Stimulated activated naive CD4-positive, alpha-beta T cell (primary cell): ENCODE results near the gene CLEC14A.

Source experiments
- DNase-seq, 6 experiments: peaks; one replicate each; lab custom pipeline; 2025; lab: John Stamatoyannopoulos, UW

The CLEC14A gene, protein sequence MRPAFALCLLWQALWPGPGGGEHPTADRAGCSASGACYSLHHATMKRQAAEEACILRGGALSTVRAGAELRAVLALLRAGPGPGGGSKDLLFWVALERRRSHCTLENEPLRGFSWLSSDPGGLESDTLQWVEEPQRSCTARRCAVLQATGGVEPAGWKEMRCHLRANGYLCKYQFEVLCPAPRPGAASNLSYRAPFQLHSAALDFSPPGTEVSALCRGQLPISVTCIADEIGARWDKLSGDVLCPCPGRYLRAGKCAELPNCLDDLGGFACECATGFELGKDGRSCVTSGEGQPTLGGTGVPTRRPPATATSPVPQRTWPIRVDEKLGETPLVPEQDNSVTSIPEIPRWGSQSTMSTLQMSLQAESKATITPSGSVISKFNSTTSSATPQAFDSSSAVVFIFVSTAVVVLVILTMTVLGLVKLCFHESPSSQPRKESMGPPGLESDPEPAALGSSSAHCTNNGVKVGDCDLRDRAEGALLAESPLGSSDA

DNA sequence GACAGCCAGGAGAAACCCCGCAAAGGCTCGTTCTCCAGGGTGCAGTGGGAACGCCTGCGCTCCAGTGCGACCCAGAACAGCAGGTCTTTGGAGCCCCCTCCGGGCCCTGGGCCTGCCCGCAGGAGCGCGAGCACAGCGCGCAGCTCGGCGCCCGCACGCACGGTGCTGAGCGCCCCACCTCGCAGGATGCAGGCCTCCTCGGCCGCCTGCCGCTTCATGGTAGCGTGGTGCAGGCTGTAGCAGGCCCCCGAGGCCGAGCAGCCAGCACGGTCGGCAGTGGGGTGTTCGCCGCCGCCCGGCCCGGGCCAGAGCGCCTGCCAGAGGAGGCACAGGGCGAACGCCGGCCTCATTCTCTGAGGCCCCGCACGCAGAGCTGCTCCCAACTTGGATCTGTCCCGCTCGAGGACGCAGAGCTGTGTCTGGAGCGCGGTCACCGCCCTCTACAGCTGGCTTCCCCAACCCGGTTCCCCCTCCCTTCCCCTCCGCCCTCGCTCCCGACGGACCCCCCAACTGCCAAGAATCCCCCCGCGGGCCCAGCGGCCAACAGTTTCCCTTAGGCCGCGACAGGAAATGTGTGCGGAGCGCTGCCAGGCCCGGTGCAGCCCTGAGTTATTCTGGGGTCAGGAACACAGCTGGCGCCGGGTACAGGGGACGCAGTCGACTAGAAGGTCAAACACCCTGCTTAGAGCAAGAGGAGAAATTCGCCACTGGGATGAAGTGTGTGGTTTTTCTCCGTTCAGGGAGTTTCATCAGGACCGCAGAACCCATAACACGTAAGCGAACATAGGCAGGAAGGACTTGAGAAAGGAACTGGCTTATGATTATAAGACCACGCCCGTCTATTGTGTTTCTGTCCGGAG, at the start of gene CLEC14A:
CLEC14A (minus strand) TSS at position 421 of the 860 bp plus-strand sequence; CDS start at position 350, 71 bp downstream.
- DNase-seq = peak in 2 of 6 experiments; percentile 9 to 35

GRCh38 chr14:38302966-38303365, 47.1 kb upstream of the CLEC14A start:
- no peak for DNase-seq

DNA sequence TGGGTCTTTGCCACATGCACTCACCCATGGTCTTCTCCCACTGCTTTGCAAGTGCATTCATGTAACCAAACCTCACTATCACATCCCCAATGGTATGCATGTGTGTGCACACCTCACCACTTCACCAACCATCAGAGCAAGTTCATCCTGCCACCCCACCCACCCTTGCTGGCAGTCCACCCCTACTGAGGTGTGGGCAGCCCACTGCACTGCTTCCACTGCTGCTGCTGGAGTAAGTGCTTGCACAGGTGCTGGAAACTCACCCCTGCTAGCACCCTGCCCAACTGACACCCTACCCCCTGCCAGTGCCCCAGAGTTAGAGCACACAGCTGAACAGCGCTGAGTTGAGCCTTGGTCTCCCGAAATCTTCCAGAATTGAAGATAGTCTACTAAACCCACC, 46.1 kb upstream of the CLEC14A start:
- no peak for DNase-seq

DNA sequence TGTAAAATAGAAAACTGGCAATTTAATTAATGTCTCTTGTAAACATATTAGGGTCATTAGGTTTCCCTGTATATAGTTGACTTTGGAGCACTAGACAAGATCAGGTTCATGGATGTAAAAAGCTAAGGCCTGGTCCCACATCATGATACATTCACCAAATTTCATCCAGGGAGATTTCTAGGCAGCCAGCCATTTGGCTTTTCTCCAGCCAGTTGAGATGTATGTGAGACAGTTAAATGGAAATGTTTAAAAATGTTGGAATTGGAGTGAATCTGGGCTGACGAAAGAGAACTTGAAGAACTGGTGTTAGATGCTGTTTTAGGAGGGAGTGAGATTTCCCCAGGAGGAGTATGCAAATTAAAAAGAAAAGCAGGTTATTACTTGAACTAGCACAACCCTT, 41.8 kb upstream of the CLEC14A start:
- DNase-seq = no peak

- no peak for DNase-seq
These were observed 36.0 kb upstream of the CLEC14A start for GRCh38 chr14:38291681-38292467.

DNA sequence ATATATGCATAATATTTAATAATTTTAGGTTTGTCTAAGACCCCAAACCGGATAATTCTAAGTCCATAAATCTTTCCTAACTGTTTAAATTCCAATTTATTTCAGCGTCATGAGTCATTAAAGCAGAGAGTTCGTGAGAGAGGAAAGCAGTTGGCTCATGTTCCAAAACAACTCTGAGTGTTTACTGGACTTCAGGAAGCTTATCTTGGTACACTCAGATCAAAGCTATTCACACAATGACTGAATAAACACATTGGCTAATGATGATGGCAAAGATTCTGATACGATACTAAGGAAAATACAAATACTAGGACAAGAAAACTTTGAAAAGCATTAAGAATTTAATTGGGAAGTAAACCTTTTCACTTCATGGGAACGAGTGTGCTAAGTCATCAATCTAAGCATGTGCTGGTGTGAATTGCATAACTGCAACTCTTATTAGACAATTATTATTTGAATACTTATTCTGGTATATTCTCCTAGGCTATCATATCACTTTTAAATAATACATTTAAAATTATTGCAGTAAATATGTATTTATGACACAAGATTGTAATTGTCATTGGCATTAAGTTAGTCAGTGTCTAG, 34.8 kb upstream of the CLEC14A start:
- DNase-seq = no peak

DNA sequence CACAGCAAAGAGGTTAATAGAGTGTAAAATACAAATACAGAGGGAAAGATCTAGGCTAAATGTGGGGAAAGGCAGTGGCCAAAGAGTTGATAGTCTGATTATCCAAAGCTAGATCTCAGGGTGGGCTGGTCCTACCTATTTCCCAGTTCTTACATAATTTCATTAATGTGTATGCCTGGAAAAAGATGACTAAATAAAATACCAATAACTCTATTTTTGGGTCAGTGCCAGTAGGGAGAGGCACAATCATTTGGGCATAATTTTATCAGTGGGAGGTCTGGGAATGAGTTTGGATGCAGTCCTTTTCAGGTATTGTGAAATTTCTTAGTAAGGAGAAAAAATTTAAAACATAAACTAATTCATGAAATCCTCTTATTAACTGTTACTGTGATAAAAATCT, 30.6 kb upstream of the CLEC14A start:
- DNase-seq = no peak

- DNase-seq = no peak
These were observed 30.1 kb upstream of the CLEC14A start for GRCh38 chr14:38285962-38286361.

GRCh38 chr14:38282936-38283335, 27.0 kb upstream of the CLEC14A start:
- no peak for DNase-seq

GRCh38 chr14:38280081-38280480, 24.2 kb upstream of the CLEC14A start:
- no peak for DNase-seq

DNA sequence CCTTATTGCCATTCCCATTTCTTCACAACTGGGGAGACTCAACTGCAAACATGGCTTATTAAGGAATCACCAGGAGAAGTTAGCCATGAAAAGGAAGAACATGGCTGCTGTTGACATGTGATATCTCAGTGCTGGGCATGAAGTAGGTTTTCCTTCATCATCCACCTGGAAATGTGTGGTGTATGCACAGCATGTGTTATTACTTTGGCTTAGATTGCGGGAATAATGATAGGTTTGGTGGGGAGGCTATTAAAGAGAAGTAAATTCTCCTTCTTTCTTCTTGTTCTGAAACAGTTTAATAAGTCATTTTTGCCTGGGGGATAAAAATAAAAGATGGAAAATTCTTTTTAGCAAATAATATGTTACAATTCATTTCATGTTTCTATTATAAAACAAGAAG, 23.7 kb upstream of the CLEC14A start:
- DNase-seq = no peak

DNA sequence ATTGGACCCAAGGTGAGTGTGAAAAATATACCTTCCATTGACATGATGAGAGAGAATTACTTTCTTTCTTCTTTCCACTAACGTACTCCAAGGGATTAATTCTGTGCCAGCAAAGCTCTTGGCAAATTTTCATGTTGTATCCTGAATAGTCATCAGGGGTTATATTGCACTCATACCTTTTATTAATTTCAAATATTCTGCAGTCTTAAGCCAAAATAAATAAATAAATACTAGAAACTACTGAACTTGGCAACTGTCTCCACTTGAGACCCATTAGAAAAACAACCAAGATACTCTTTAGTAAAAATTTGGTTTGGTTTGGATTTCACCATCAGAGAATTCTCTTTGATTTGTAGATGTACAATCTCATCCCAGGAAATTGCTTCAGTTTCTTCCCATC, 22.1 kb upstream of the CLEC14A start:
- no peak for DNase-seq

- no peak for DNase-seq
These were observed 7.0 kb upstream of the CLEC14A start for GRCh38 chr14:38262844-38263243.

DNA sequence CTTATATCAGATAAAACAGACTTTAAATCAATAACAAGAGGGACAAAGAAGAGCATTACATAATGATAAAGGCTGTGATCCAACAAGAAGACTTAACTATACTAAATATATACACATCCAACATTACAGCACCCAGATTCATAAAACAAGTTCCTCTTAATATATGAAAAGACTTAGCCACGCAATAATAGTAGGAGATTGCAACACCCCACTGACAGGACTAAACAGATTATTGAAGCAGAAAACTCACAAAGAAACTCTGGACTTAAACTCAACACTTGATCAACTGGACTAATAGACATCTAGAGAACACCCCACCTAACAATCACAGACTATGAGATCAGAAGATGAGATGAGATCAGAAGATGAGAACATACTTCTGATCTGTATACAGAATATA, 5.7 kb upstream of the CLEC14A start:
- DNase-seq = no peak

- DNase-seq = no peak
These were observed 1.6 kb upstream of the CLEC14A start for GRCh38 chr14:38257507-38257906.

- no peak for DNase-seq
These were observed 594 bp upstream of the CLEC14A start for GRCh38 chr14:38256533-38256840.

DNA sequence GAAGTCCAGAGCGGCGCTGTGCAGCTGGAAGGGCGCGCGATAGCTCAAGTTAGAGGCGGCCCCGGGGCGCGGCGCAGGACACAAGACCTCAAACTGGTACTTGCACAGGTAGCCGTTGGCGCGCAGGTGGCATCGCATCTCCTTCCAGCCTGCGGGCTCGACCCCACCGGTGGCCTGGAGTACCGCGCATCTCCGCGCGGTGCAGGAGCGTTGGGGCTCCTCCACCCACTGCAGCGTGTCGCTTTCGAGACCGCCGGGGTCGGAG, 553 bp downstream of the CLEC14A start:
- DNase-seq = no peak

DNA sequence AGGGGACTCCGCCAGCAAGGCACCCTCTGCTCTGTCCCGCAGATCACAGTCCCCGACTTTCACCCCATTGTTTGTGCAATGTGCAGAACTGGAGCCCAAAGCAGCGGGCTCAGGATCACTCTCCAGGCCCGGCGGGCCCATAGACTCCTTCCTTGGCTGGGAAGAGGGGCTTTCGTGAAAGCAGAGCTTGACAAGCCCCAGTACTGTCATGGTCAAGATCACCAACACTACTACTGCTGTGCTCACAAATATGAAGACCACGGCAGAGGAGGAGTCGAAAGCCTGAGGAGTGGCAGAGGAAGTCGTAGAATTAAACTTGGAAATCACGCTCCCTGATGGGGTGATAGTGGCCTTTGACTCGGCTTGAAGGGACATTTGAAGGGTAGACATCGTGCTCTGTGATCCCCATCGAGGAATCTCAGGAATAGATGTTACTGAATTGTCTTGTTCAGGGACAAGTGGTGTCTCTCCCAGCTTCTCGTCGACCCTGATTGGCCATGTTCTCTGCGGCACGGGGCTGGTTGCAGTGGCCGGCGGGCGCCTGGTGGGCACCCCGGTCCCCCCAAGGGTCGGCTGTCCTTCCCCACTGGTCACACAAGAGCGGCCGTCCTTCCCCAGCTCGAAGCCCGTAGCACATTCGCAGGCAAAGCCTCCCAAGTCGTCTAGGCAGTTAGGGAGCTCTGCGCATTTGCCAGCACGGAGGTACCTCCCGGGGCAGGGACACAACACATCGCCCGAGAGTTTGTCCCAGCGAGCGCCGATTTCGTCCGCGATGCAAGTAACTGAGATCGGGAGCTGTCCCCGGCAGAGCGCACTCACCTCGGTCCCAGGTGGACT, 1.1 kb downstream of the CLEC14A start:
- no peak for DNase-seq

- DNase-seq = no peak
These were observed 2.2 kb downstream of the CLEC14A start for GRCh38 chr14:38253676-38254075.

DNA sequence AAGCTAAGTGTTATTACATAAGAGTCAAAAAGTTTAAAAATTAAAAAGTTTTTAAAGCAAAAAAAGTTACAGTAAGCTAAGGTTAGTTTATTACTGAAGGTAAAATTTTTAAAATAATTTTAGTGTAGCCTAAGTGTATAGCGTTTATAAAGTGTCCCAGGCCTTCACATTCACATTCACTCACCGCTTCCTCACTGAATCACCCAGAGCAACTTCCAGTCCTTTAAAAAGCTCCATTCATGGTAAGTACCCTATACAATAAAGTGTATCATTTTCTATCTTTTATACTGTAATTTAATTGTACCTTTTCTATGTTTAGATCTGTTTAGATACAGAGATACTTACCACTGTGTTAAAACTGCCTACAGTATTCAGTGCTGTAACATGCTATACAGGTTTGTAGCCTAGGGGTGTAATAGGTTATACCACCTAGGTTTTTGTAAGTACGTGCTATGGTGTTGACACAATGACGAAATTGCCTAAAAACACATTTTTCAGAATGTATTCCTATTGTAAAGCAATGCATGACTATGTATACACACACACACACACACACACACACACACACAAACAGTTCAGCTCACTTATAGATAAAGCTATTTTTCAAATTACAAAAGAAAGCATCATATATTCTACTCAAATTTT, 3.7 kb downstream of the CLEC14A start:
- DNase-seq = no peak

DNA sequence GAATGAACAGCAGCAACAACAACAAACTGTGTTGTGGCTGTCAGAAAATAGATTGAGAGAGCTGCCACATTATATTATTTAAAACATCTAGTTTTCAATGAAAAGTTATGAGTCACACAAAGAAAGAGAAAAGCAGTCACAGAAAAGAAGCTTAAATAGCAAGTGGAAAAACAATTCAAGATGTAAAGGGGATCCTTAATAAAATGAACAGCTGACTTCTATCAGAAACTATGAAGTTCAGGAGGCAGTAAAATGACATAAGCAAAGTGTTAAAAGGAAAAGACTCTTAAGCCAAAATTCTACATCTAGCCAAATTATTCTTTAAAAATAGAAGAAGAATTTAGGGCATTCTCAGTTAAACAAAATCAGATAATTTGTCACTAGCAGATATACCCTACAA, 5.6 kb downstream of the CLEC14A start:
- DNase-seq = no peak
